Measurements from ENCODE around the gene BORCS8.

Gene BORCS8

DNA sequence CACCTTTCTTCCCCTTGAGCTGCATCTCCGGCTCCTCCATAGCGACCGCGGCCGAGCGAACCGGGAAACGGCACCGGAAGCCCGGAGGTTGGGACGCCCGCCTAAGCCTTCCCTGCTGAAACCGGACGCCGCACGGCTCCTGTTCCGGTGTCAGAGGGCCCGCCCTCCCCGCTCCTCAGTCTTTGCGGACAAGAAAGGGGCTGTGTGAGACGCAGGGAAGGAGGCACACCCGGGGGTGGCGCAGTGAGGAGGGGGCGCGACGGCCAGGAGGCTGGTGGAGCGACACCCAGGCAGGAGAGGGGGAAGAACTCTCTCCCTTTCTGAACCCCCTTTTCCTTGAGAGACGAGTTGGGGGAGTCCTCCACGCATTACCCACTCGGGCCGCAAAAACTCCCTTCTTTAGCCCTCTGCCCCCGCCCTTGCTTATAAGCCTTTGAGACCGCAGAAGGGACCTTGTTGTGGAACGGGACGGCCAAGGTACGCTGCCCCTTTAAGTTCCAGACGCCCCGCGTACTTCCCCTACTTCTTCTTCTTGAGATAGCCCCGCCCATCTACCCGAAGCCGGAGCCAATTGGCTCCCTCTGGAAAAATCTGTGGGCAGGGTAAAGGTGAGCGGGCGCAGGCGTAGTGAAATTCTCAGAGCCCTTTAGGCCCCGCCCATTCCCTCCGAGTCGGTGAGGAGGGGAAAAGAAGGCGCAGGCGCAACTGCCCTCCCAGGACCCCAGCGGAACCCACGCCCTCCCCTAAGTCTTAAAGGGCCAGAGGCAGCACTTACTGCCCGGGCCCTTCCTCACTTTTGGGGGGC lies at the start of gene BORCS8, which contains the start of gene RFXANK:
Gene BORCS8, minus strand, starts transcription at position 75 of the 805 bp plus-strand sequence. Its CDS starts 35 bp downstream, at position 40.
Gene RFXANK, plus strand, starts transcription at position 181 of the 805 bp plus-strand sequence. CDS start 1,689 bp downstream, outside the sequence.
- peak within 1 kb of the TSS; percentile 98 for H3K4me3 Mint-ChIP-seq
- peaks cover 42% of the 10 kb centered on the region for H3K4me1 Mint-ChIP-seq
- H3K9me3 Mint-ChIP-seq, result no peaks in the 10 kb centered on the region
- peak; percentile 99 for DNase-seq
- no peaks in the 10 kb centered on the region for H3K27me3 Mint-ChIP-seq (ENCODE audit: low read depth, poor library complexity)
- TF ChIP-seq, protein P1, sequence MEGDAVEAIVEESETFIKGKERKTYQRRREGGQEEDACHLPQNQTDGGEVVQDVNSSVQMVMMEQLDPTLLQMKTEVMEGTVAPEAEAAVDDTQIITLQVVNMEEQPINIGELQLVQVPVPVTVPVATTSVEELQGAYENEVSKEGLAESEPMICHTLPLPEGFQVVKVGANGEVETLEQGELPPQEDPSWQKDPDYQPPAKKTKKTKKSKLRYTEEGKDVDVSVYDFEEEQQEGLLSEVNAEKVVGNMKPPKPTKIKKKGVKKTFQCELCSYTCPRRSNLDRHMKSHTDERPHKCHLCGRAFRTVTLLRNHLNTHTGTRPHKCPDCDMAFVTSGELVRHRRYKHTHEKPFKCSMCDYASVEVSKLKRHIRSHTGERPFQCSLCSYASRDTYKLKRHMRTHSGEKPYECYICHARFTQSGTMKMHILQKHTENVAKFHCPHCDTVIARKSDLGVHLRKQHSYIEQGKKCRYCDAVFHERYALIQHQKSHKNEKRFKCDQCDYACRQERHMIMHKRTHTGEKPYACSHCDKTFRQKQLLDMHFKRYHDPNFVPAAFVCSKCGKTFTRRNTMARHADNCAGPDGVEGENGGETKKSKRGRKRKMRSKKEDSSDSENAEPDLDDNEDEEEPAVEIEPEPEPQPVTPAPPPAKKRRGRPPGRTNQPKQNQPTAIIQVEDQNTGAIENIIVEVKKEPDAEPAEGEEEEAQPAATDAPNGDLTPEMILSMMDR (IDR thresholded peaks at IDR 0.05), result no peak
- peak within 1 kb of the TSS; percentile 99 for H3K27ac Mint-ChIP-seq
- peaks cover 11% of the 10 kb centered on the region for H3K36me3 Mint-ChIP-seq (ENCODE audit: low read depth)

DNA sequence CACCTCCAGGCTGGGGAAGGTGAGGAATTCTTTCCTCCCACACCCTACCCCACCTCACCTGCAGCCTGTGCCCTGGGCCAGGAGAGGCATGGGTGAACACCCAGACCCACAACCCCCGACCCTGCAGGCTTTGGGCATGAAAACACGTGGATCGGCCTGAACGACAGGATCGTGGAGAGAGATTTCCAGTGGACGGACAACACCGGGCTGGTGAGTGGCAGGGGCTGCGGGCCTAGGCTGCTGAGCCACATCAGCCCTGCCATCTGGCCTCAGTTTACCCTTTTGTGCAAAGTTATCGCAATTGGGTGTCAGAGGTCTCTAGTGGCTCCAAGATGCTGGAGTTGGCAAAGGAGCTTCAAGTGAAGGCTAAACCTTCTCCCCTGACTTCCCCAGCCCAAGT lies 48.5 kb upstream of the BORCS8 start:
- TF ChIP-seq, protein P1 (IDR thresholded peaks at IDR 0.05), result no peak
- Mint-ChIP-seq H3K9me3 (peaks cover 14% of the 10 kb centered on the region), H3K36me3 (ENCODE audit: low read depth) (no peaks in the 10 kb centered on the region), H3K27ac (no peak overlapping the region), H3K27me3 (ENCODE audit: low read depth, poor library complexity) (peaks cover 47% of the 10 kb centered on the region), H3K4me1 (no peaks in the 10 kb centered on the region), H3K4me3 (no peak overlapping the region)
- no peak for DNase-seq

DNA sequence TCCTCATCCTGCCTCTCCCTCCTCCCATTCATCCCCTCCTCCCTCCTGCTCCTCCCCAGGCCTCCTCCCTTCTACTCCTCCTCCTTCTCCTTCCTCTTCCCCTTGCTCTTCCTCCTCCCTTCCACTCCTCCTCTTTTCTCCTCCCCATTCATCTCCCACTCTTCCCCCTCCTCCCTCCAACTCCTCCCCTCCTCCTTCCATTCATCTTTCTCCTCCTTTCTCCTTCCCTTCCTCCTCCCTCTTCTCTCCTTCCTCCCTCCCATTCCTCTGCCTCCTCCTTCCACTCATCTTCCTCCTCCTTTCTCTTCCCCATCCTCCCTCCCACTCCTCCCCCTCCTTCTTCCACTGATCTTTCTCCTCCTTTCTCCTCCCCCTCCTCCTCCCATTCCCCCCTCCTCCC lies 47.7 kb upstream of the BORCS8 start:
- TF ChIP-seq, protein P1 (IDR thresholded peaks at IDR 0.05), result no peak
- H3K27ac Mint-ChIP-seq, result no peak overlapping the region
- H3K4me3 Mint-ChIP-seq, result no peak overlapping the region
- peaks cover 18% of the 10 kb centered on the region for H3K9me3 Mint-ChIP-seq
- no peaks in the 10 kb centered on the region for H3K4me1 Mint-ChIP-seq
- H3K27me3 Mint-ChIP-seq (ENCODE audit: low read depth, poor library complexity), result peaks cover 43% of the 10 kb centered on the region
- no peak for DNase-seq
- no peaks in the 10 kb centered on the region for H3K36me3 Mint-ChIP-seq (ENCODE audit: low read depth)

DNA sequence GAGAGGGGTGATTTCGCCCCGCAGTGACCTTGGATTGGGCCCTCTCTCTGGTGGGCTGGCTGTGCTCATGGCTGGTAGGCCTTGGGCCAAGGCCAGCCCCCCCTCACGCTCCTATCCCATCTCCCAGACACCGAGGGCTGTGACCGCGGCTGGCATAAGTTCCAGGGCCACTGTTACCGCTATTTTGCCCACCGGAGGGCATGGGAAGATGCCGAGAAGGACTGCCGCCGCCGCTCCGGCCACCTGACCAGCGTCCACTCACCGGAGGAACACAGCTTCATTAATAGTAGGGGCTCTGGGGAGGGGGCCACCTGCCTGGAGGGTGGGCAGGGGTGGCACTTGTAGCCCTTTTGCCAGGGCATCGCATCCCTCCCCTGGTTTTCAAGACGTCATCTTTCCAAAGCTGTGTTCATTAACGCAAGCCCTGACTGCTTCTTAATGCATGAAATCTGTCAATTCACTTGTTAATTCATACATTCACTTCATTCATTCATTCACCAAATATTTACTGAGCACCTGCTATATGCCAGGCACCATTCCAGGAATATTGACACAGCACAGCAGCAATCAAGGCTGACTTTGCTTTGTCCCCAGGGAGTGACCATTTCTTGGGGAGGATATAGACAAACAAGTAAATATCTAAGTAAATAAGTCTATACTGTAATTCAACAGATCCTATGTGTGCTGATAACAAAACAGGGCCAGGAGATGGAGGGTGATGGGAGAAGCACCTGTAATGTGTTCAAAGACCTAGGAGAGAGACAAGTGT lies 46.4 kb upstream of the BORCS8 start:
- Mint-ChIP-seq H3K27ac (no peak overlapping the region), H3K36me3 (ENCODE audit: low read depth) (no peaks in the 10 kb centered on the region), H3K4me1 (no peaks in the 10 kb centered on the region), H3K4me3 (no peak overlapping the region), H3K27me3 (ENCODE audit: low read depth, poor library complexity) (peaks cover 37% of the 10 kb centered on the region), H3K9me3 (peaks cover 31% of the 10 kb centered on the region)
- no peak for DNase-seq
- TF ChIP-seq, protein P1 (IDR thresholded peaks at IDR 0.05), result no peak

DNA sequence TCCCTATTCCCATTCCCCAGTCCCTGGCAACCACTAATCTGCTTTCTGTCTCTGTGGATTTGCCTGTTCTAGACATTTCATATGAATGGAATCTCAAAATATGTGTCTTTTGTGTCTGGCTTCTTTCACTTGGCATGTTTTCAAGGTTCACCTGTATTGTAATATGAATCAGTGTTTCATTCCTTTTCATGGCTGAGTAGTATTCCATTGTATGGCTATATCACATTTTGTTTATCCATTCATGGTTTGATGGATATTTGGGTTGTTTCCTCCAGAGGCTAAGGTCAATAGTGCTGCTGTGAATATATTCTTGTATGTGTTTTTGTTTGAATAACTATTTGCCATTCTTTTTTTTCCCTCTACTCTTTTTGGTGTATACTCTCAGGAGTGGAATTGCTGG lies 44.2 kb upstream of the BORCS8 start:
- H3K27ac Mint-ChIP-seq, result no peak overlapping the region
- peaks cover 29% of the 10 kb centered on the region for H3K27me3 Mint-ChIP-seq (ENCODE audit: low read depth, poor library complexity)
- no peak overlapping the region for H3K4me3 Mint-ChIP-seq
- TF ChIP-seq, protein P1 (IDR thresholded peaks at IDR 0.05), result no peak
- H3K4me1 Mint-ChIP-seq, result no peaks in the 10 kb centered on the region
- H3K9me3 Mint-ChIP-seq, result peaks cover 37% of the 10 kb centered on the region
- H3K36me3 Mint-ChIP-seq (ENCODE audit: low read depth), result no peaks in the 10 kb centered on the region
- DNase-seq, result no peak
